ENCODE results near the gene RADIL. TPM values are rescaled to one million over a fixed set of nuclear protein-coding genes. Genes with fewer than 3 reads are reported as not detected.

The RADIL gene
- total and polyA plus RNA-seq, 2 of the 13 experiments (the other 11 are each of a cell fraction or from before 2014, with no cell fraction given): 0.05 to 0.09 TPM

DNA sequence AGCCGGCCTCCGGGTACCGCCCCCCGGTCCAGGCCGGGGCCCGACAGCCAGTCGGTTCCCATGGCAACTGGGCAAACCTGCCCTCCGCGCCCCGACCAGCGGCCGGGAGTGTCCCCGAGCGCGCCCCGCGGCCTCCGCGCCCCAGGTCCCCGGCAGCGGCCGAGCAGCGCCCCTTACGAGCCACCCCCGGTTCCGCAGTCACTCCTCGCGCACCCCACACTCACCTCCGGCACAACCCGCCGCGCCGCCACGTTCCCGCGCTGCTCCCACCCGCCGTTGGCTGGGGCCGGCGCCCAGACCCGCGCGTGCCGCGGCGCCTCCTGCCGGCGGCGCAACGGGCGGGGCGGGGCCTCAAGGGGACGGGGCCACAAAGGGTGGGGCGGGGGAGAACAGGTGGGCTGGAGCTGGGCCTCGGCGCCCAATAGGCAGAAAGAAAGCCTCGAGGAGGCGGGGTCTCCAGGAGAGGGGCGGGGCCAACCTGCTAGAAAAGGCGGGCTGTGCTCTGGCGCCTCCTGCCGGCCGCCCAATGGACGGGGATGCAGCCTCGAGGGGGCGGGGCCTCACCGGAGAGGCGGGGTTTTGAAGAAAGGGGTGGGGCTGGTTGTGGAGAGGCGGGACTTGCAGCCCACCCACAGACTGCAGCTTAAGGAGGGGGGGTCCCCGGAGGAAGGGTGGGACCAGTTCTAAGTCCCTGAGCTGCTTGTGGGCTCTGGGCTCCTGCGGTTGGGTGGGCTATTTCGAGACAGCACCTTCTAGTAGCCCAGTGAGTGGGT lies at the start of gene RADIL (continued):
- TF ChIP-seq, protein P1, sequence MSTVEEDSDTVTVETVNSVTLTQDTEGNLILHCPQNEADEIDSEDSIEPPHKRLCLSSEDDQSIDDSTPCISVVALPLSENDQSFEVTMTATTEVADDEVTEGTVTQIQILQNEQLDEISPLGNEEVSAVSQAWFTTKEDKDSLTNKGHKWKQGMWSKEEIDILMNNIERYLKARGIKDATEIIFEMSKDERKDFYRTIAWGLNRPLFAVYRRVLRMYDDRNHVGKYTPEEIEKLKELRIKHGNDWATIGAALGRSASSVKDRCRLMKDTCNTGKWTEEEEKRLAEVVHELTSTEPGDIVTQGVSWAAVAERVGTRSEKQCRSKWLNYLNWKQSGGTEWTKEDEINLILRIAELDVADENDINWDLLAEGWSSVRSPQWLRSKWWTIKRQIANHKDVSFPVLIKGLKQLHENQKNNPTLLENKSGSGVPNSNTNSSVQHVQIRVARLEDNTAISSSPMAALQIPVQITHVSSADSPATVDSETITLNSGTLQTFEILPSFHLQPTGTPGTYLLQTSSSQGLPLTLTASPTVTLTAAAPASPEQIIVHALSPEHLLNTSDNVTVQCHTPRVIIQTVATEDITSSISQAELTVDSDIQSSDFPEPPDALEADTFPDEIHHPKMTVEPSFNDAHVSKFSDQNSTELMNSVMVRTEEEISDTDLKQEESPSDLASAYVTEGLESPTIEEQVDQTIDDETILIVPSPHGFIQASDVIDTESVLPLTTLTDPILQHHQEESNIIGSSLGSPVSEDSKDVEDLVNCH (CRISPR knock-in tag; IDR thresholded peaks at IDR 0.05): no peak
- TF ChIP-seq ZNF850 (CRISPR knock-in tag; conservative IDR thresholded peaks at IDR 0.05): no peak
- TF ChIP-seq JUN (CRISPR knock-in tag; IDR thresholded peaks at IDR 0.05): no peak
- TF ChIP-seq, protein P2, sequence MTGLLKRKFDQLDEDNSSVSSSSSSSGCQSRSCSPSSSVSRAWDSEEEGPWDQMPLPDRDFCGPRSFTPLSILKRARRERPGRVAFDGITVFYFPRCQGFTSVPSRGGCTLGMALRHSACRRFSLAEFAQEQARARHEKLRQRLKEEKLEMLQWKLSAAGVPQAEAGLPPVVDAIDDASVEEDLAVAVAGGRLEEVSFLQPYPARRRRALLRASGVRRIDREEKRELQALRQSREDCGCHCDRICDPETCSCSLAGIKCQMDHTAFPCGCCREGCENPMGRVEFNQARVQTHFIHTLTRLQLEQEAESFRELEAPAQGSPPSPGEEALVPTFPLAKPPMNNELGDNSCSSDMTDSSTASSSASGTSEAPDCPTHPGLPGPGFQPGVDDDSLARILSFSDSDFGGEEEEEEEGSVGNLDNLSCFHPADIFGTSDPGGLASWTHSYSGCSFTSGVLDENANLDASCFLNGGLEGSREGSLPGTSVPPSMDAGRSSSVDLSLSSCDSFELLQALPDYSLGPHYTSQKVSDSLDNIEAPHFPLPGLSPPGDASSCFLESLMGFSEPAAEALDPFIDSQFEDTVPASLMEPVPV (CRISPR knock-in tag; IDR thresholded peaks at IDR 0.05): 0 out of 2 replicates have a peak, but pooled peaks have one; percentile 13
- TF ChIP-seq, protein P3, sequence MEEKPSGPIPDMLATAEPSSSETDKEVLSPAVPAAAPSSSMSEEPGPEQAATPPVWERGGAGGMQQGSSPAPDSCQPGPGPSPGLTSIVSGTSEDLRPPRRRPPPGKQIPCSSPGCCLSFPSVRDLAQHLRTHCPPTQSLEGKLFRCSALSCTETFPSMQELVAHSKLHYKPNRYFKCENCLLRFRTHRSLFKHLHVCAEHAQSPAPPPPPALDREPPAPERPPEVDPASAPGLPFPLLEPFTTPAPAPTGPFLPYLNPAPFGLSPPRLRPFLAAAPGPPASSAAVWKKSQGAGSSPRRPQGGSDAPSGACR (CRISPR knock-in tag; IDR thresholded peaks at IDR 0.05): no peak
- no peak for TF ChIP-seq ZNF782 (CRISPR knock-in tag; IDR thresholded peaks at IDR 0.05; ENCODE audit: borderline replicate concordance)
- no peak for TF ChIP-seq HDAC6 (IDR thresholded peaks at IDR 0.05; ENCODE audit: low read depth, low read length)
- no peak for TF ChIP-seq ZFAT (CRISPR knock-in tag; conservative IDR thresholded peaks at IDR 0.05)
- TF ChIP-seq CBX5 (CRISPR knock-in tag; IDR thresholded peaks at IDR 0.05; ENCODE audit: borderline replicate concordance): no peak
- no peak for TF ChIP-seq SETDB1 (CRISPR knock-in tag; IDR thresholded peaks at IDR 0.05; ENCODE audit: borderline replicate concordance)
- TF ChIP-seq, protein P4, sequence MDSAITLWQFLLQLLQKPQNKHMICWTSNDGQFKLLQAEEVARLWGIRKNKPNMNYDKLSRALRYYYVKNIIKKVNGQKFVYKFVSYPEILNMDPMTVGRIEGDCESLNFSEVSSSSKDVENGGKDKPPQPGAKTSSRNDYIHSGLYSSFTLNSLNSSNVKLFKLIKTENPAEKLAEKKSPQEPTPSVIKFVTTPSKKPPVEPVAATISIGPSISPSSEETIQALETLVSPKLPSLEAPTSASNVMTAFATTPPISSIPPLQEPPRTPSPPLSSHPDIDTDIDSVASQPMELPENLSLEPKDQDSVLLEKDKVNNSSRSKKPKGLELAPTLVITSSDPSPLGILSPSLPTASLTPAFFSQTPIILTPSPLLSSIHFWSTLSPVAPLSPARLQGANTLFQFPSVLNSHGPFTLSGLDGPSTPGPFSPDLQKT (CRISPR knock-in tag; IDR thresholded peaks at IDR 0.05; ENCODE audit: borderline replicate concordance): no peak
- TF ChIP-seq, protein P5, sequence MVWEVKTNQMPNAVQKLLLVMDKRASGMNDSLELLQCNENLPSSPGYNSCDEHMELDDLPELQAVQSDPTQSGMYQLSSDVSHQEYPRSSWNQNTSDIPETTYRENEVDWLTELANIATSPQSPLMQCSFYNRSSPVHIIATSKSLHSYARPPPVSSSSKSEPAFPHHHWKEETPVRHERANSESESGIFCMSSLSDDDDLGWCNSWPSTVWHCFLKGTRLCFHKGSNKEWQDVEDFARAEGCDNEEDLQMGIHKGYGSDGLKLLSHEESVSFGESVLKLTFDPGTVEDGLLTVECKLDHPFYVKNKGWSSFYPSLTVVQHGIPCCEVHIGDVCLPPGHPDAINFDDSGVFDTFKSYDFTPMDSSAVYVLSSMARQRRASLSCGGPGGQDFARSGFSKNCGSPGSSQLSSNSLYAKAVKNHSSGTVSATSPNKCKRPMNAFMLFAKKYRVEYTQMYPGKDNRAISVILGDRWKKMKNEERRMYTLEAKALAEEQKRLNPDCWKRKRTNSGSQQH (CRISPR knock-in tag; IDR thresholded peaks at IDR 0.05; ENCODE audit: low read depth): no peak
- TF ChIP-seq SP1 (IDR thresholded peaks at IDR 0.05): 0 out of 2 replicates have a peak, but pooled peaks have one; percentile 24
- peak; percentile 99 for TF ChIP-seq SP1 (CRISPR knock-in tag; IDR thresholded peaks at IDR 0.05)
- TF ChIP-seq, protein P6, sequence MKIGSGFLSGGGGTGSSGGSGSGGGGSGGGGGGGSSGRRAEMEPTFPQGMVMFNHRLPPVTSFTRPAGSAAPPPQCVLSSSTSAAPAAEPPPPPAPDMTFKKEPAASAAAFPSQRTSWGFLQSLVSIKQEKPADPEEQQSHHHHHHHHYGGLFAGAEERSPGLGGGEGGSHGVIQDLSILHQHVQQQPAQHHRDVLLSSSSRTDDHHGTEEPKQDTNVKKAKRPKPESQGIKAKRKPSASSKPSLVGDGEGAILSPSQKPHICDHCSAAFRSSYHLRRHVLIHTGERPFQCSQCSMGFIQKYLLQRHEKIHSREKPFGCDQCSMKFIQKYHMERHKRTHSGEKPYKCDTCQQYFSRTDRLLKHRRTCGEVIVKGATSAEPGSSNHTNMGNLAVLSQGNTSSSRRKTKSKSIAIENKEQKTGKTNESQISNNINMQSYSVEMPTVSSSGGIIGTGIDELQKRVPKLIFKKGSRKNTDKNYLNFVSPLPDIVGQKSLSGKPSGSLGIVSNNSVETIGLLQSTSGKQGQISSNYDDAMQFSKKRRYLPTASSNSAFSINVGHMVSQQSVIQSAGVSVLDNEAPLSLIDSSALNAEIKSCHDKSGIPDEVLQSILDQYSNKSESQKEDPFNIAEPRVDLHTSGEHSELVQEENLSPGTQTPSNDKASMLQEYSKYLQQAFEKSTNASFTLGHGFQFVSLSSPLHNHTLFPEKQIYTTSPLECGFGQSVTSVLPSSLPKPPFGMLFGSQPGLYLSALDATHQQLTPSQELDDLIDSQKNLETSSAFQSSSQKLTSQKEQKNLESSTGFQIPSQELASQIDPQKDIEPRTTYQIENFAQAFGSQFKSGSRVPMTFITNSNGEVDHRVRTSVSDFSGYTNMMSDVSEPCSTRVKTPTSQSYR (CRISPR knock-in tag; IDR thresholded peaks at IDR 0.05; ENCODE audit: borderline replicate concordance): no peak
- TF ChIP-seq ZNF335 (CRISPR knock-in tag; IDR thresholded peaks at IDR 0.05): no peak
